IPS-18a (cell line): ENCODE data around the gene TXNDC5.

Source experiments
- H3K27ac ChIP-seq: one replicate; pipeline ENCODE4 v1.5.1; 2013; ENCODE audit warnings: low read length
- H3K27me3 ChIP-seq: one replicate; pipeline ENCODE4 v1.6.1; 2013; ENCODE audit warnings: mild to moderate bottlenecking, low read length; ENCODE audit not compliant: control insufficient read depth, insufficient read depth
- H3K36me3 ChIP-seq: one replicate; pipeline ENCODE4 v1.6.1; 2013; ENCODE audit warnings: low read depth, low read length; ENCODE audit not compliant: control insufficient read depth
- H3K4me1 ChIP-seq: one replicate; pipeline ENCODE4 v1.6.1; 2013; ENCODE audit warnings: low read depth, low read length; ENCODE audit not compliant: control insufficient read depth
- H3K4me3 ChIP-seq: one replicate; pipeline ENCODE4 v1.5.1; 2013; ENCODE audit warnings: low read length
- H3K9ac ChIP-seq: one replicate; pipeline ENCODE4 v1.6.1; 2013; ENCODE audit warnings: mild to moderate bottlenecking, low read length, moderate library complexity
- H3K9me3 ChIP-seq: one replicate; pipeline ENCODE4 v1.6.1; 2013; ENCODE audit warnings: low read depth, low read length; ENCODE audit not compliant: control insufficient read depth

The TXNDC5 gene

GRCh38 chr6:7841781-7842468 lies 68.7 kb downstream of the TXNDC5 start:
- H3K4me3 ChIP-seq: no peak overlapping the region
- H3K27ac ChIP-seq: no peak overlapping the region
- no peaks in the 10 kb centered on the region for H3K27me3 ChIP-seq
- H3K4me1 ChIP-seq: peaks cover 4% of the 10 kb centered on the region
- H3K36me3 ChIP-seq: no peaks in the 10 kb centered on the region
- H3K9me3 ChIP-seq: no peaks in the 10 kb centered on the region
- H3K9ac ChIP-seq: no peak overlapping the region

DNA sequence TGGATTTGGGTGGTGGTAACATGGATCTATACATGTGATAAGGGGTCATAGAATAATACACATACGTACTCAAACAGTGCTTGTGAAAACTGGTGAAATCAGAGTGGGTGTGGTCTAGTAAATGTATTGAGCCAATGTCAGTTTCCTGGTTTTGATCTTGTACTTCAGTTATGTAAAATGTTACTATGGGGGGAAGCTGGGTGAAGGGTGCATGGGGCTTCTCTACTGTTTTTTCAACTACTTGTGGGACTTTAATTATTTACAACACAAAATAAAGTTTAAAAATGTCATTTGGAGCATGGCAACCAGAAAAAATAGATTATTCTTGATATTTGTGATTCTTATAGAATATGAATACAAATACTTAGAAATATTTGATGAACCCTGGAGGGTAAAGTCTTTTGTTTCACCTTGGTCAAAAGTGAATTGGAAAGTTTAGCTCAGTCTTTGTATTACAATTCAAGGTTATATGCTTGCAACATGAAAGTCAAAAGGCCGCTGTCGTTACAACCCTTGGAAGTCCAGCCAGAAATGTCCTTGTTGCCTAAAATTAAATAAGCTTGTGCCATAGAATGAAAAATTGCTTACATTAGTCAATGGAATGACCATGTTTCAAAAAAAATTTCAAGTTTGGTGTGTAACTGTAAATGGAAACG lies 74.1 kb downstream of the TXNDC5 start:
- H3K27me3 ChIP-seq: no peaks in the 10 kb centered on the region
- H3K9ac ChIP-seq: no peak overlapping the region
- peaks cover 4% of the 10 kb centered on the region for H3K4me1 ChIP-seq

GRCh38 chr6:7833751-7834070 lies 76.9 kb downstream of the TXNDC5 start:
- Histone ChIP-seq H3K4me1 (no peaks in the 10 kb centered on the region), H3K4me3 (no peak overlapping the region), H3K27ac (no peak overlapping the region), H3K9me3 (no peaks in the 10 kb centered on the region), H3K36me3 (no peaks in the 10 kb centered on the region), H3K9ac (no peak overlapping the region), H3K27me3 (no peaks in the 10 kb centered on the region)

More for the DNA sequence above, 74.1 kb downstream of the TXNDC5 start:
- Histone ChIP-seq H3K36me3 (no peaks in the 10 kb centered on the region), H3K4me3 (no peak overlapping the region), H3K9me3 (no peaks in the 10 kb centered on the region), H3K27ac (no peak overlapping the region)

DNA sequence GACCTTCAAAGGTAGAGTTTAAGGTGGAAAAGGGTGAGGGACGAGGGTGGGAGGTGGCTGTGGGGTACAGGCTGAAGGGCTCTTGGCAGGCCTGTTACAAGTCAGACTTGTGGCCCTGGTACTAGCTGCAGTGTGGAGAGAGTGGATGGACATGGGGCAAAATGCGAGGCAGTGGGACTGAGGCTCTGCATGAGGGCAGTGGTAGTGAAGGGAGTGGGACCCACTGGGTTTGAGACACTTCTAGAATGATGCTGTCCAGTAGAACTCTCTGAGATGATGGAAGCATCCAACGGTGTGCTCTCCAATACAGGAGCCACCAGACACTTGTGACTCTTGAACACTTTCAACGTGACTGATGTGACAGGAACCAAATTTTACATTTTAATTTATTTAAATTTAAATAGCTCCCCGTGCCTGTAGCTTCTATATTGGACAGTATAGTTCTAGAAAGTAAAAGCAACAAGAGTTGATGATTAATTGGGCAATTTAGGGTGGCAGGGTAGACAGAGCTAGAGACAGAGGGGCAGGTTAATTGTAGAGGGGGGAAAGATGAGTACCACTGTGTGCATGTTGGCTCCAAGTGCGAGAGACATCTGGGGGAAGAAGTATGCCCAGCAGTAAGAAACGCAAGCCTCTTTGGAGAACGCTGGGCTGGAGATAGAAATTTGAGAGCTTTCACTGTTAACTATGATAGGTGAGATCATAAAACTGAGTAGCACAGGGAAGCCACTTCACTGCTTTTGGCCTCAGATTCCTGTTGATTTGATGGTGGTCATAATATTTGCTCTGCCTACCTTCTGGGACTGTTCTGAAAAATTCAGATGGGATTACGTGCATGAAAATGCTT lies 77.5 kb downstream of the TXNDC5 start:
- Histone ChIP-seq H3K36me3 (no peaks in the 10 kb centered on the region), H3K4me1 (peaks cover 2% of the 10 kb centered on the region), H3K27ac (no peak overlapping the region), H3K9me3 (no peaks in the 10 kb centered on the region), H3K4me3 (no peak overlapping the region), H3K9ac (no peak overlapping the region), H3K27me3 (no peaks in the 10 kb centered on the region)
